IPS-NIHi11 (cell line): ENCODE results near the gene C2CD2L.
A peak's percentile ranks its signal among the peaks of the same experiment; 100 is the strongest.
"Not testable (repeated sequence)": the region's sequence is repeated elsewhere in the genome, so short reads cannot be mapped to it uniquely, and the experiment has no call there.

Experiments
- DNase-seq: peaks from one replicate; pipeline ENCODE4 v3.0.0; 2012; ENCODE audit warnings: mixed read lengths, low spot score

C2CD2L gene

DNA sequence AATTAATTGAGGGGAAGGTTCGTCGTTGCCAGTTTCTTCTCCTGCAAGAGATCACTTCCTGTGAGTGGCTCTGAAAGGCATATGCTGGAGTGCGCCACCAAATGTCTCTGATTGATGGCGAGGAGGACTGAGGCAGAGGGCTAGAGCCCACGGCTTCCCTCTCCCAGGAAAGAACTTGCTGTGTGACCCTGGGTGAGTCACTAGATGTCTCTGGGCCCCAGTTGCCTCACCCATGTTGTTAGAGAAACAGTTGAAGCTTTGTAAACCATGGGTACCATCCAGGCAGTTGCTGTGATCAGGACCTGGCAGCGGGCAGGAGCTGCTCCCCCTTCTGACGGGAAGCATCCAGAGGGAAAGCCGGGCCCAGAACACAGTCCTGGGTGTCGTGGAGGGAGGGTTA lies 44.9 kb downstream of the C2CD2L start:
- no peak for DNase-seq

DNA sequence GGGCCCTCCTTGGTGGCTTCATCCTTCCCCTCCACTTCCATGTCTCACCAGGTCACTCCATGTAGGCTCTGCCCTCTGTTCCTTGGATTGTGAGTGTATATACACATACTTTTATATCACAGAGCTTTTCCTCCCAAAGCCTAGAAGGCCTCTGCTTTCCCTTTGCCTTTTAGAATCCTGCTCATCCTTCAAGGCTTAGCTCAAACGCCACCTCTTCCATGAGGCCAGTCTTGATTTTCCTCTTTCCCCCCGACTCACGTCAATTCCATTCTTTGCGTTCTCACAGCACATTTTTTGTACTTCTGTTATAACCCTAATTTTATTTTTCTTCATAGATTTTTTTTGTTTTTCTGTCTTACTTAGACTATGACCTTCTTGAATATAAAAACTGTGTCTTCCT lies 45.5 kb downstream of the C2CD2L start:
- DNase-seq, result no peak

DNA sequence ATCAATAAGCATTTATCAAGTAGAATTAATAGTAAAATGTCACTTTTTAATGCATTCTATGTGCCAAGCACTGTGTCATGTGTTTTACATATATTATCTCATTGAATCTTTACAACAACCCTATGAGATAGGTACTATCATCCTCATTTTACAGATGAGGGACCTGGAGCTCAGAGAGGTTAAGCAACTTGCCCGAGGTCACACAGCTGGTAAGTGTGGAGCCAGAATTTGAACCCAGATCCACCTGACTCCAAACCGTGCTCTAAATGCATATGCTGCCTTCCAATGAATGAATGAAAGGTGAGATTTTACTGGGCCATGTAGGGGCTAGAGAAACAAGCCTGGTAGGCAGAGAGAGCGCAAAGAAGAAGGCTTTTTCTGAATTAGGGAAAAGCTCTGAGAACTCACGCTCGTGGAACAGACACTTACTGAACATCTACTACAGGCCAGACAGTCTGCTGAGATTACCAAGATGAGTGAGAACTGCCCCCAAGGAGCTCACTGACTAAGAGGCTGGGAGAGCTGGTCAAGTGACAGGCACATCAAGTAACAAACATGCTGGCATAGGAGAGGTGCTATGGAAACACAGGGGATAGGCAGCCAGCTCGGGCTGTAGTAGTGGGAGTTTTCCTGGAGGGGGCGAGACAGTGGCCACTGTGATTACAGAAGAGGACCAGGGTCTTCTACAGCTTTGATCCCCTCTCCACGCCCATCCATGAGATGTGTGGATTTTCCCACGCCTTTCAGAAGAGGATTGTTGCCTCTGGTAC lies 46.1 kb downstream of the C2CD2L start:
- peak; percentile 54 for DNase-seq

DNA sequence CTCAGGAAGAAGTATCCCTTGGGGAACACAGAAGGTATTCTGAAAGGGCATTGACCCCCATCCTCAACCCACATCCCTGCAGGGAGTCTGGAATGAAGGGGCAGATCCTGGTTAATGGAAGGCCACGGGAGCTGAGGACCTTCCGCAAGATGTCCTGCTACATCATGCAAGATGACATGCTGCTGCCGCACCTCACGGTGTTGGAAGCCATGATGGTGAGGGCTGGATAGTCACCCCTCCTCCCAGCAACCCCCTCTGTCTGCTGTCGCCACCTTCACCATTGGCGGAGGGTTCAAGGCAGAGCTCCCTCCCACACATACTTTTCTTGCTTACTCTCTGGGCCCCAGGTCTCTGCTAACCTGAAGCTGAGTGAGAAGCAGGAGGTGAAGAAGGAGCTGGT lies 47.0 kb downstream of the C2CD2L start:
- no peak for DNase-seq

DNA sequence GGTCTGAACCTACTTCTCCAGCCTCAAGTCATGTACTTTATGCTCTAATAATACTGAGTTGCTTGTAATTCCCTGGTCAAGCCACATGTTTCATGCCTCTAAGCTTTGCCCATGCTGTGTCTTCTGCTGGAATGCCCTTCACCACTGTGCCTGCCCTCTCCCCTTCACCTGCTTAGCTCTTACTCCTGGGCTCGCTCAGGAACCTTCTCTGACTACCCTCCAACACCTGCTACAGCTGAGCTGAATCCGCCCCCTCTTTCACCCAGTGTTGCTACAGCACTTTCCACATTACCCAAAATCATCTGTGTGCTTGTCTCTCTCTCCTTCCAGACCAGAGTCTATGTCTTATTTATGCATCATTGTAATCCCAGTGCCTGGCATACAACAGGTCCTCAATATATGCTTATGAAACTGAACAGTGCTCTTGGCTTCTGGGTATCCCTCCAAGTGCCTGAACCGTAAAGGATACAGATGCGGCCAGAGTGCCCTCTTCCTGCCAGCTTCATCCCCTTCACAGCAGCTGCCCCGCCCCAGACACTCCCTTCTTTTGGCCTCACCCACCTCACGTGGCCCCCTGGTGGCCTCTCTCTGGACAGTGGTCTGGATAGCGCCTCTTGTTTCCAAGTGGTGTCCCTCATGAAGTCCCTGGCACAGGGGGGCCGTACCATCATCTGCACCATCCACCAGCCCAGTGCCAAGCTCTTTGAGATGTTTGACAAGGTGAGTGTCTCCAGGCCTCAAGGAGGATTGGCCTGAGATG lies 48.8 kb downstream of the C2CD2L start:
- DNase-seq, result peak; percentile 64

DNA sequence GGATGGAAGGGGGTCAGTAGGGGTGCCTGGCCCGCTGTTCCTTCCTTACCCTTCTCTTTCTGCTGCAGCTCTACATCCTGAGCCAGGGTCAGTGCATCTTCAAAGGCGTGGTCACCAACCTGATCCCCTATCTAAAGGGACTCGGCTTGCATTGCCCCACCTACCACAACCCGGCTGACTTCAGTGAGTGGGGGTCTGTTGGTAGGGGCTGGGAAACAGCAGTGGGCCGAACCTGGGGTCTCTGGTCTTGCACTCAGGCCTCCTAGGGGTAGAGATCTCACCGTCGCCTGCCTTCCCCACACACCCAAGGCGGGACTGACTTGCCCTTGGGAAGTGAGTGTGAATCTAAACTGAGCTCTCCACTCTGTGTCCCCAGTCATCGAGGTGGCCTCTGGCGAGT lies 49.4 kb downstream of the C2CD2L start:
- no peak for DNase-seq

DNA sequence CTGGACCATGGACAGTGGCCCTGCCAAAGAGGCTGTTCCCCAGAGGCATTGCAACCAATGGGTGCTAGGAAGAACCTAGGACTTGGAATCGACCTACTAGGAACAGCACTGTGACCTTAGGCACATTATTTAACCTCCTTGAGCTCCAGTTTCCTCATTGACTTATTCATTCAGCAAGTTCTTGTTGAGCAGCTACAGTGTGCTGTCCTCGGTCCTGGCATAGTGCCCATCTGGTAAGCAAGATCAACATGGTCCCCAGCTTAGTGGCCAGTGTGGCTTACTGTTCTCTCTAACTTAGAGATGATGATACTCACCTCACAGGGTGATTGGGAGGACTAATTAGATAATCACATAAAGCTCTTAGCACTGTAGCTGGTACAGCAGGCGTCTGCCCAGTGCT lies 49.9 kb downstream of the C2CD2L start:
- no peak for DNase-seq

DNA sequence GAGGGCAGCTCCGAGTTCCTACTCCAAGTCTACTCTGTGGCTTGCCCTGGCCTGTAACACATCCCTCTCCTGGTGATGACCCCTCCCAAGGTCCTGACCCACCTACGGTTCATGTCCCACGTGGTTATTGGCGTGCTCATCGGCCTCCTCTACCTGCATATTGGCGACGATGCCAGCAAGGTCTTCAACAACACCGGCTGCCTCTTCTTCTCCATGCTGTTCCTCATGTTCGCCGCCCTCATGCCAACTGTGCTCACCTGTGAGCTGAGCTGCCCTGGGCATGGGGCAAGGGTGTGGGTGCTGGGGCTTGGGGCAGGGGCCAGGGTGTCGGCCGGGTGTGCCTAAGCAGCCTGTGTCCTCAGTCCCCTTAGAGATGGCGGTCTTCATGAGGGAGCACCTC lies 51.3 kb downstream of the C2CD2L start:
- no peak for DNase-seq

DNA sequence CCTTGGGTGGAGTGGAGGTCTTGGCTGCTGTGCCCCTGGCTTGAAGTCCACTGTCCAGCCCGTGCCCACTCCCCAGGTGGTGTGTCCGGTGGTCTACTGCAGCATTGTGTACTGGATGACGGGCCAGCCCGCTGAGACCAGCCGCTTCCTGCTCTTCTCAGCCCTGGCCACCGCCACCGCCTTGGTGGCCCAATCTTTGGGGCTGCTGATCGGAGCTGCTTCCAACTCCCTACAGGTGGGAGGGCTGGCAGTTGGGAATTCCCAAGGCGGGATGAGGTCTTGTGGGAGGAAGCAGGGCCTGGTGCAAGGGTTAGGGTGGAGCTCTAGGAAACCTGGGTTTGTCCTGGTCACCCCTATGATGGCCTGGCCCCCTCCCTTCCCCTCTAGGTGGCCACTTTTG lies 53.0 kb downstream of the C2CD2L start:
- no peak for DNase-seq

DNA sequence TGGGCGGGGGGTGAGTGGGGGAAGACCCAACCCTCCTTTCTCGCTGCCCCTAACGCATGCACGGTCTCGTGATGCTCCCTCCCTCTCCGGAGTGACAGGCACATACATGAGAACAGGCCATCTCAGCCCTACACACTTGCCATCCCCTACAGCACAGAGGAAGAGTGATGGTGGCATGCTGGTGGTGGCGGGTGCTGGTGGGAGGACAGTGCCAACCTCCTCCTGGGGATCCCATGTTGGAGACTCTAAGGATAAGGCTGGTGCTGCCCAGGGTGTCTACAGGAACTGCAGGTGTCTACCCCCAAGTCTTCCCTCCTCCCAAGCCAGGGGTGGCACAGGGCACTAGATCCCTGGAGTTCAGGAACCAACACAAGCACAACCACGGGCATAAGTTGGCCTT lies 54.7 kb downstream of the C2CD2L start:
- no peak for DNase-seq

DNA sequence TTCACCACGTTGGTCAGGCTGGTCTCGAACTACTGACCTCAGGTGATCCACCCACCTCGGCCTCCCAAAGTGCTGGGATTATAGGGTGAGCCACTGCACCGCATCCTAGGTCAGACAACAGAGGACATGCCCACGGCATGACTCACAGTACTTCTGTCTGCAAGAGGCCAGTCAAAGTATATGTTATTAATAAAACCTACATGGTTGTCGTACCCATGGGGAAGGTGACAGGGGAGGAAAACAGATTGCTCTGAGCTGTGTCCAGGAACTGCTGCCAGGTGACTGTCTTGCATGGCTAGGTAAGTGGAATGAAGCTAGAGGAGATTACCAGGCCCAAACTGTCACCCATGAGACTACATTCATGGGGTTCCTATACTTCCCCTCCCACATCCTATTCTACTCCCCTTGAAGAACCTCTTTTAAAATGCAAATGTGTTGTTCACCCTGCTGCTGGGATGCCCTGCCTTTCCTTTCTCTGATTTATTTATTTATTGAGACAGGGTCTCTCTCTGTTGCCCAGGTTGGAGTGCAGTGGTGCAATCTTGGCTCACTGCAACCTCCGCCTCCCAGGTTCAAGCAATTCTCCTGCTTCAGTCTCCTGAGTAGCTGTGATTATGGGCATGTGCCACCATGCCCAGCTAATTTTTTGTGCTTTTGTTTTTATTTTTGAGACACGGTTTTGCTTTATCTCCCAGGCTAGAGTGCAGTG lies 59.4 kb downstream of the C2CD2L start:
- DNase-seq, result no peak

DNA sequence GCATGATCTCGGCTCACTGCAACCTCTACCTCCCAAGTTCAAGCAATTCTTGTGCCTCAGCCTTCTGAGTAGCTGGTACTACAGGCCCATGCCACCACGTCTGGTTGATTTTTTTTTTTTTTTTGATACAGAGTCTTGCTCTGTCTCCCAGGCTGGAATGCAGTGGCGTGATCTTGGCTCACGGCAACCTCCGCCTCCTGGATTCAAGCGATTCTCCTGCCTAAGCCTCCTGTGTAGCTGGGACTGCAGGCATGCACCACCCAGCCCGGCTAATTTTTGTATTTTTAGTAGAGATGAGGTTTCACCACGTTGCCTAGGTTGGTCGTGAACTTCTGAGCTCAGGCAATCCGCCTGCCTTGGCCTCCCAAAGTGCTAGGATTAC lies 59.9 kb downstream of the C2CD2L start:
- DNase-seq, result not testable (repeated sequence)

DNA sequence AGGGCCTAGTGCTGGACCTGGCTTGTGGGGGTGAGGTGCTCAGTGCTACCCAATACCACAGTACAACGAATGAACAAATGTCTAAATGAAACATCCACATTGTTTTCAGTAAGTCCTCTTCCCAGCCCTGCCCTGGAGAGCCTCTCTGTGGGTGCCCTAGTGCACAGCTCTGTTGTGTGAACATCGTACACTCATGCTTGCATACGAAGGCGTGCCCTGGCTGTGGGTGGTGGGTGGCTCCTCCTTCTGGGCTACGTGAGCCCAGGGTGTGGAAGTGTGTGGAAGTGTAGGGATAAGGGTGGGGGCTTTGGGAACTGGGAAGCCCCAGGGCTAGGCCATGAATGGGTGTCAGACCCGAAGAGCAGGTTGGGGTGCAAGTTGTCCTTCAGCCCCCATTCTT lies 60.8 kb downstream of the C2CD2L start:
- DNase-seq, result no peak
